D721Med (cell line): Measurements from ENCODE around the gene PNCK.
"Not testable (repeated sequence)": the region's sequence is repeated elsewhere in the genome, so short reads cannot be mapped to it uniquely, and the experiment has no call there.

Experiments
- DNase-seq: peaks from one replicate; pipeline ENCODE4 v3.0.0; 2011; ENCODE audit warnings: low spot score; ENCODE audit not compliant: insufficient read length
- FAIRE-seq: peaks from 2 replicates; lab custom pipeline; 2011; peaks lifted over from hg19 to GRCh38; lab: Jason Lieb, UNC
- TF ChIP-seq, protein P1 (sequence below): IDR thresholded peaks from 2 replicates; pipeline ENCODE4 v1.5.1; 2012; ENCODE audit warnings: mild to moderate bottlenecking, control low read depth; ENCODE audit not compliant: insufficient read depth; ENCODE audit errors: missing control alignments

PNCK gene

GRCh38 chrX:153709726-153710674 is 36.4 kb upstream of the PNCK start:
- FAIRE-seq: no peak
- TF ChIP-seq, protein P1, sequence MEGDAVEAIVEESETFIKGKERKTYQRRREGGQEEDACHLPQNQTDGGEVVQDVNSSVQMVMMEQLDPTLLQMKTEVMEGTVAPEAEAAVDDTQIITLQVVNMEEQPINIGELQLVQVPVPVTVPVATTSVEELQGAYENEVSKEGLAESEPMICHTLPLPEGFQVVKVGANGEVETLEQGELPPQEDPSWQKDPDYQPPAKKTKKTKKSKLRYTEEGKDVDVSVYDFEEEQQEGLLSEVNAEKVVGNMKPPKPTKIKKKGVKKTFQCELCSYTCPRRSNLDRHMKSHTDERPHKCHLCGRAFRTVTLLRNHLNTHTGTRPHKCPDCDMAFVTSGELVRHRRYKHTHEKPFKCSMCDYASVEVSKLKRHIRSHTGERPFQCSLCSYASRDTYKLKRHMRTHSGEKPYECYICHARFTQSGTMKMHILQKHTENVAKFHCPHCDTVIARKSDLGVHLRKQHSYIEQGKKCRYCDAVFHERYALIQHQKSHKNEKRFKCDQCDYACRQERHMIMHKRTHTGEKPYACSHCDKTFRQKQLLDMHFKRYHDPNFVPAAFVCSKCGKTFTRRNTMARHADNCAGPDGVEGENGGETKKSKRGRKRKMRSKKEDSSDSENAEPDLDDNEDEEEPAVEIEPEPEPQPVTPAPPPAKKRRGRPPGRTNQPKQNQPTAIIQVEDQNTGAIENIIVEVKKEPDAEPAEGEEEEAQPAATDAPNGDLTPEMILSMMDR: no peak
- DNase-seq: no peak

DNA sequence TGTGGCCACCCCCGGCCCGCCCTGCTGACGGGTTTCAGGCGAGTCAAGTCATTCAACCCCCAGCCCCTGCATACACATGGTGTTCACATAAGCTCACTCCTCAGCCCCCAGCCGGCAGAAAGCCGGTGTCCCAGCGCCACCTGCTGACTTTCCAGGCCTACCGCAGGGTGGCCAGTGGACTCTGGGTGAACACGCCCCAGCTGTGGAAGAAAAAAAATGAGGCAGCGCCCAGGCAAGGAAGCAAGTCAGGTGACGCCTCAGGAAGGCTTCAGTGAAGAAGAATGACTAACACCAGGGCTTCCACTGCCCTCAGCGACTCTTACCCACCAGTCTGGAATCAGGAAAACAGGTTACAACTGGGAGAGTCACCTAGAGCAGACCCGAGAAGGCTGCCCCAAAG is 34.8 kb upstream of the PNCK start:
- TF ChIP-seq, protein P1: peak; percentile 49
- FAIRE-seq (no peak), DNase-seq (peak; percentile 61)

DNA sequence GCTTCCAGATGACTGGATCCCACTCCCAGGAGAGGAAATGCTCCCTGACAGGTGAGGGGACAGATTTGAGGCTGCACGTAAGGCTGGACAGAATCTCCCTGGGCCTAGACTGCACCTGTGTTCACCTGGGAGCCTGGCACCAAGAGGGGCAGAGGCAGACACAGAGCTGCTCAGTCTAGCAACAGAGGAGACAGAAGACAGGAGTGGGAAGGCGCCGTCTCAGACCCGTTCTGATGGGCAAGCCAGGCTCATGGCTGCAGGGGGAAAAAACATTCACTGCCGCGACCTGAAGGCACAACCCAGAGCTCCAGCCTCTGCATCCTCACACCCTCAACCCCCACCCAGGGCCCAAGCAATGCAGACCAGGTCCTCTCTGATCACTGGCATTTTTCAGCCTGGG is 33.8 kb upstream of the PNCK start:
- DNase-seq (no peak), FAIRE-seq (no peak)
- TF ChIP-seq, protein P1: no peak

DNA sequence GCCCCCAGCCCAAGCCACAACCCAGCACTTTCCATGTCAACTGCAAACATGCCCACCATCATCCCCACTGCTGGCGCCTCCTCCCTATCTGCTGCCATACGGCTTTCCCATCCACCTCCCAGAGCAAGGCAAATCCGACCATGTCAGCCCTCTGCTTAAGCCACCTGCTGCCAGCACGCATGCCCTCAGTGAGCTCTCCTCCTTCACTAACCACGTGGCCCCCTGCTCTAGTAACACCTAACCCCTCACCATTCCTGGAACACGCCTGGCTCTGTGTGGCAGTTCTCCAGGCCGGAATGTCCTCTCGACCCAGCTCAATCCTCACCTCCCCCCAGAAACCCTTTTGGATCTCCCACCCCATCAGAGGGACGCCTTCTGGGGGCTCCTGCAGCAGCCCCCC is 33.2 kb upstream of the PNCK start:
- no peak for FAIRE-seq
- no peak for DNase-seq
- TF ChIP-seq, protein P1: no peak

DNA sequence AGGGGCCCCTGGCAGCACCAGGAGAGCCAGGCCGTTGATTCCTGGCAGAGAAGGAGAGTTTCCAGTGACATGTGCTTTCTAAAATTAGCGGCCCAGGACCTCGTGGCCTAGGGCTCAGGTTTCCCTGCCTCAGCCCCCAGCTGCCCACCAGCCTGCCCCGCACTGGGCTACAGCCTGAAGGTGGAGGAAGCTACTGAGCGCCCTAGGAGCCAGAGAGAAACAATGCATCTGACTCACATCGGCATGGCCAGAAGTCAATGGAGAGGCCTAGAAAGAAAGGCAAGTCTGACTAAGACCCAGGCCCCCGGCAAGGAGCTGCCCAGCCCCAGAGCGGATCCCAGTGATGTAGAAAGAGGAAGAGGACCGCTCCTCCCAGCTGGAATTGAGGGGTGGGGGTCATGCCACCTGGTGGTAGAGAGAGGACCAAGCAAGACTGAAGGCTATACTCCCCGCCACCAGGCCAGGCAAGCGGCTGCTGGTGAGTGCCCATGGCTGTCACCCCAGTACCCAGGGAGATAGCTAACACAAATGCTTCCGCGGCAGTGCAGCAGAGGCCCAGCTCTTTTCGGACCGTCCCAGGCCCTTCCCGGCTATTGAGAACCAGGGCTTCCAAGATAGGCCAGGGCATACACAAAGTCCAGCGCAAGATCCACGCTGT is 31.9 kb upstream of the PNCK start:
- DNase-seq, FAIRE-seq: not testable (repeated sequence)

DNA sequence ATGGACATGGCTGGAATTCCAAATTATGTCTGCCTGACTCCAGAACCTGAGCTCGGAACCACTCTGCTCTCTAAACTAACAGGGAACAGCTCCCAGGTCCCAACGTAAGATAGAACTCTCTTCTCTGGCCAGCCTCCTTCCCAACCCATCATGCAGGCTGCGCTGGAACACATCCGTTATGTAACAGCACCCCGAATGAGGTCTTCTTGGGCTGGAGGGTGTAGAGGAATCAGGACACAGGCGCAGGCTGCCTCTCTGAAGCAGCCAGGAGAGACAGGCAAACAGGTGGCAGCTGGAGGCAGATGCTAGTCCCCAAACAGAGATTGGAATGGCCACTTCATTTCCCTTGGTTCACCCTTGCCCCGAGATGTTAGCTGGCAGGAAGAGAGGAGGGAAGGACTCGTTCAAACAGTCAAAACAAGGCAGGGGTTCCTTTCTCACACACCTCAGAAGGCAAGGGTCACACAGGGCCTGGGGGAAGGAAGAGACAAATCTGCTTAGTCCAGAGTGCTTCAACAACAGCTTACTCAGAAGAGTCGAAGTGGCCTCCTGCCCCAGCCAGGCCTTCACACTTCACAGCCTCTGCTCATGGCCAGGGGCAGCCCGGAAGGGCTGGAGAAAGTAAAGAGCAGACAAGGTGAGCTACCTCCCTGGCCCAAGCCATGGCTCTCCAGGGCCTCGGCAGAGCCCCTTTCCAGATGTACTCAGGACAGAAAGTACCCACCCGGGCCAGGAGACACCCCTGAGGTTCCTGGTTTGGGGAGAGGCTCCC is 31.2 kb upstream of the PNCK start:
- DNase-seq, FAIRE-seq: not testable (repeated sequence)

GRCh38 chrX:153704021-153704526 is 30.5 kb upstream of the PNCK start:
- DNase-seq (no peak), FAIRE-seq (no peak)
- TF ChIP-seq, protein P1: no peak
